ENCODE measurements around the gene ARHGAP8. TPM values are rescaled to one million over a fixed set of nuclear protein-coding genes. Genes with fewer than 3 reads are reported as not detected.

Gene ARHGAP8
- total RNA-seq, 4 donors from 2014 or later, result 1.5 to 6.9 (median 4.2) TPM

GRCh38 chr22:44827666-44828190 lies 75.4 kb downstream of the ARHGAP8 start:
- Histone ChIP-seq H3K27ac (no peak overlapping the region), H3K4me3 (no peak overlapping the region), H3K36me3 (no peaks in the 10 kb centered on the region), H3K9me3 (no peaks in the 10 kb centered on the region), H3K27me3 (no peaks in the 10 kb centered on the region), H3K4me1 (no peaks in the 10 kb centered on the region)
- DNase-seq (ENCODE audit: low spot score in 2 of 2), result no peak
- WGBS, result 90% methylated on average over 16 of the region's 16 CpGs
- TF ChIP-seq POLR2AphosphoS5 (IDR thresholded peaks at IDR 0.05), result no peak
- TF ChIP-seq CTCF (IDR thresholded peaks at IDR 0.05), result no peak
- no peak for TF ChIP-seq EP300 (IDR thresholded peaks at IDR 0.05)
- TF ChIP-seq POLR2A (IDR thresholded peaks at IDR 0.05), result no peak

GRCh38 chr22:44828193-44828592 lies 75.8 kb downstream of the ARHGAP8 start:
- no peak overlapping the region for H3K27ac ChIP-seq
- H3K9me3 ChIP-seq, result no peaks in the 10 kb centered on the region
- no peak for TF ChIP-seq POLR2A (IDR thresholded peaks at IDR 0.05)
- TF ChIP-seq EP300 (IDR thresholded peaks at IDR 0.05), result no peak
- TF ChIP-seq POLR2AphosphoS5 (IDR thresholded peaks at IDR 0.05), result no peak
- TF ChIP-seq CTCF (IDR thresholded peaks at IDR 0.05), result no peak
- no peak for DNase-seq (ENCODE audit: low spot score in 2 of 2)
- H3K4me1 ChIP-seq, result no peaks in the 10 kb centered on the region
- no peaks in the 10 kb centered on the region for H3K36me3 ChIP-seq
- 69% methylated on average over 8 of the region's 8 CpGs for WGBS
- H3K4me3 ChIP-seq, result no peak overlapping the region
- no peaks in the 10 kb centered on the region for H3K27me3 ChIP-seq

GRCh38 chr22:44831885-44832284 lies 79.5 kb downstream of the ARHGAP8 start:
- 88% methylated on average over 1 of the region's 1 CpG for WGBS
- Histone ChIP-seq H3K27ac (no peak overlapping the region), H3K4me1 (no peaks in the 10 kb centered on the region), H3K9me3 (peaks cover 8% of the 10 kb centered on the region), H3K4me3 (no peak overlapping the region), H3K27me3 (no peaks in the 10 kb centered on the region), H3K36me3 (no peaks in the 10 kb centered on the region)
- TF ChIP-seq POLR2A (IDR thresholded peaks at IDR 0.05), result no peak
- TF ChIP-seq EP300 (IDR thresholded peaks at IDR 0.05), result no peak
- no peak for TF ChIP-seq CTCF (IDR thresholded peaks at IDR 0.05)
- TF ChIP-seq POLR2AphosphoS5 (IDR thresholded peaks at IDR 0.05), result no peak
- DNase-seq (ENCODE audit: low spot score in 2 of 2), result no peak

GRCh38 chr22:44834065-44834464 lies 81.7 kb downstream of the ARHGAP8 start:
- Histone ChIP-seq H3K4me3 (no peak overlapping the region), H3K27me3 (no peaks in the 10 kb centered on the region), H3K4me1 (no peaks in the 10 kb centered on the region), H3K9me3 (peaks cover 8% of the 10 kb centered on the region), H3K27ac (no peak overlapping the region), H3K36me3 (no peaks in the 10 kb centered on the region)
- no peak for DNase-seq (ENCODE audit: low spot score in 2 of 2)
- TF ChIP-seq POLR2AphosphoS5 (IDR thresholded peaks at IDR 0.05) (no peak), POLR2A (IDR thresholded peaks at IDR 0.05) (no peak), EP300 (IDR thresholded peaks at IDR 0.05) (no peak), CTCF (IDR thresholded peaks at IDR 0.05) (no peak)

GRCh38 chr22:44837481-44837880 lies 85.1 kb downstream of the ARHGAP8 start:
- 83% methylated on average over 5 of the region's 15 CpGs for WGBS
- DNase-seq (ENCODE audit: low spot score in 2 of 2), result no peak
- no peak overlapping the region for H3K4me3 ChIP-seq
- no peak overlapping the region for H3K27ac ChIP-seq
- H3K36me3 ChIP-seq, result no peaks in the 10 kb centered on the region
- peaks cover 8% of the 10 kb centered on the region for H3K9me3 ChIP-seq
- no peaks in the 10 kb centered on the region for H3K4me1 ChIP-seq
- no peaks in the 10 kb centered on the region for H3K27me3 ChIP-seq
- TF ChIP-seq POLR2A (IDR thresholded peaks at IDR 0.05) (no peak), POLR2AphosphoS5 (IDR thresholded peaks at IDR 0.05) (no peak), EP300 (IDR thresholded peaks at IDR 0.05) (no peak), CTCF (IDR thresholded peaks at IDR 0.05) (no peak)
